HG03469 (cell line): Measurements from ENCODE around the gene CADPS2.

ENCODE experiments used
- ATAC-seq: cut with Tn5 transposase; IDR thresholded peaks from one replicate; pipeline ENCODE4 v1.9.1; 2021; ENCODE audit warnings: mild to moderate bottlenecking, moderate library complexity, moderate number of reproducible peaks; ENCODE audit not compliant: unreplicated experiment

The CADPS2 gene

GRCh38 chr7:122327969-122328368 is 558.3 kb downstream of the CADPS2 start:
- ATAC-seq = no peak

GRCh38 chr7:122316467-122317388 is 569.5 kb downstream of the CADPS2 start:
- no peak for ATAC-seq

GRCh38 chr7:122315507-122316466 is 570.5 kb downstream of the CADPS2 start:
- no peak for ATAC-seq

- no peak for ATAC-seq
Observed at GRCh38 chr7:122314284-122314683, 572.0 kb downstream of the CADPS2 start.

- no peak for ATAC-seq
Observed at GRCh38 chr7:122312789-122313188, 573.5 kb downstream of the CADPS2 start.

GRCh38 chr7:122311734-122312450 is 574.4 kb downstream of the CADPS2 start:
- ATAC-seq = no peak

GRCh38 chr7:122311050-122311700 is 575.1 kb downstream of the CADPS2 start:
- no peak for ATAC-seq

GRCh38 chr7:122310119-122311021 is 575.9 kb downstream of the CADPS2 start:
- no peak for ATAC-seq

- no peak for ATAC-seq
Observed at GRCh38 chr7:122309421-122309820, 576.8 kb downstream of the CADPS2 start.

- ATAC-seq = no peak
Observed at GRCh38 chr7:122307228-122307621, 579.0 kb downstream of the CADPS2 start.

GRCh38 chr7:122306320-122307227 is 579.7 kb downstream of the CADPS2 start:
- no peak for ATAC-seq

GRCh38 chr7:122305475-122306319 is 580.6 kb downstream of the CADPS2 start:
- ATAC-seq = no peak

- no peak for ATAC-seq
Observed at GRCh38 chr7:122304996-122305421, 581.3 kb downstream of the CADPS2 start.

- no peak for ATAC-seq
Observed at GRCh38 chr7:122304319-122304975, 581.8 kb downstream of the CADPS2 start, which contains the start of gene FEZF1. TSS of gene FEZF1 (minus strand) at chr7:122304750. CDS start at chr7:122304437, 313 bp downstream.

GRCh38 chr7:122303531-122304318 is 582.5 kb downstream of the CADPS2 start:
- no peak for ATAC-seq
